Caco-2 (cell line): ENCODE data around the gene SH2D3A. TPM values are rescaled to one million over a fixed set of nuclear protein-coding genes. Genes with fewer than 3 reads are reported as not detected.

Experiments used
- BruUV-seq: library from RNA; stranded (reverse); fragments of 400-500 nt; replicated peaks from 2 replicates; lab custom pipeline; 2021; lab: Mats Ljungman, UMichigan
- CTCF ChIA-PET: fragments of 300-600 bp; sonication (Branson Sonifier 250); formaldehyde crosslinking; loops from one replicate; lab custom pipeline; 2022; ENCODE audit warnings: antibody characterized with exemption; lab: Charles Lee
- POLR2A ChIA-PET: fragments of 300-600 bp; sonication (Branson Sonifier 250); formaldehyde crosslinking; loops from one replicate; lab custom pipeline; 2022; ENCODE audit warnings: antibody characterized with exemption; lab: Charles Lee
- DNase-seq, 2 experiments: peaks; one replicate each; pipeline versions ENCODE4 v3.0.0 to v3.0.0-alpha.2; 2020 to 2022
- H3K27me3 ChIP-seq: replicated peaks from 2 replicates; pipeline ENCODE4 v1.6.0; 2011; ENCODE audit warnings: low read length; ENCODE audit not compliant: control insufficient read depth, insufficient read depth
- H3K36me3 ChIP-seq: 2 replicates; pipeline ENCODE4 v1.5.1; 2011; ENCODE audit warnings: low read length; ENCODE audit not compliant: control insufficient read depth, insufficient read depth
- H3K4me1 ChIP-seq: fragments of 250-450 bp; sonication (Bioruptor Pico); 2 replicates; pipeline ENCODE4 v1.5.1; 2020; ENCODE audit warnings: mild to moderate bottlenecking
- H3K4me3 ChIP-seq: 2 replicates; pipeline ENCODE4 v1.5.1; 2011; ENCODE audit warnings: low read depth, mild to moderate bottlenecking, control low read depth, low read length
- H3K9me3 ChIP-seq: fragments of 250-450 bp; sonication (Bioruptor Pico); 2 replicates; pipeline ENCODE4 v1.5.1; 2020; ENCODE audit warnings: mild to moderate bottlenecking, moderate library complexity
- H3K27ac Mint-ChIP-seq: one replicate; pipeline ENCODE4 v1.8.0; 2022; ENCODE audit warnings: mixed read lengths; ENCODE audit not compliant: unreplicated experiment
- H3K27me3 Mint-ChIP-seq: one replicate; pipeline ENCODE4 v1.8.0; 2022; ENCODE audit warnings: mixed read lengths; ENCODE audit not compliant: insufficient read depth, unreplicated experiment
- H3K36me3 Mint-ChIP-seq: one replicate; pipeline ENCODE4 v1.8.0; 2022; ENCODE audit warnings: mild to moderate bottlenecking, mixed read lengths; ENCODE audit not compliant: insufficient read depth, unreplicated experiment
- H3K4me1 Mint-ChIP-seq: one replicate; pipeline ENCODE4 v1.8.0; 2022; ENCODE audit warnings: low read depth, mixed read lengths; ENCODE audit not compliant: unreplicated experiment
- H3K4me3 Mint-ChIP-seq: one replicate; pipeline ENCODE4 v1.8.0; 2022; ENCODE audit warnings: mild to moderate bottlenecking, moderate library complexity, mixed read lengths; ENCODE audit not compliant: unreplicated experiment
- H3K9me3 Mint-ChIP-seq: one replicate; pipeline ENCODE4 v1.8.0; 2022; ENCODE audit warnings: mixed read lengths; ENCODE audit not compliant: unreplicated experiment
- intact Hi-C: fragments of 100-400 bp; cut with micrococcal nuclease; formaldehyde crosslinking; loops from one replicate; pipeline ENCODE4 v1.10.0; 2022; ENCODE audit not compliant: unreplicated experiment
- total RNA-seq: library from RNA; stranded (reverse); gene quantifications from 2 replicates; pipeline ENCODE4 v1.2.3, GENCODE V29; 2022
- TF ChIP-seq, protein P1 (sequence below), 2 experiments: fragments of 200-600 bp in 1 of 2; IDR thresholded peaks; 1 replicate in 1 of 2; 2 replicates in 1 of 2; pipeline versions ENCODE4 v1.5.1 to v1.8.0; 2011 to 2022; ENCODE audit warnings: antibody characterized with exemption in 1 of 2, control low read depth in 1 of 2, inconsistent platforms in 1 of 2, low read depth in 1 of 2, low read length in 1 of 2, mild to moderate bottlenecking in 1 of 2, moderate library complexity in 1 of 2; ENCODE audit not compliant: insufficient read depth in 1 of 2, severe bottlenecking in 1 of 2, unreplicated experiment in 1 of 2

SH2D3A gene
- total RNA-seq, 1 experiment from 2014 or later: 20.5 TPM

DNA sequence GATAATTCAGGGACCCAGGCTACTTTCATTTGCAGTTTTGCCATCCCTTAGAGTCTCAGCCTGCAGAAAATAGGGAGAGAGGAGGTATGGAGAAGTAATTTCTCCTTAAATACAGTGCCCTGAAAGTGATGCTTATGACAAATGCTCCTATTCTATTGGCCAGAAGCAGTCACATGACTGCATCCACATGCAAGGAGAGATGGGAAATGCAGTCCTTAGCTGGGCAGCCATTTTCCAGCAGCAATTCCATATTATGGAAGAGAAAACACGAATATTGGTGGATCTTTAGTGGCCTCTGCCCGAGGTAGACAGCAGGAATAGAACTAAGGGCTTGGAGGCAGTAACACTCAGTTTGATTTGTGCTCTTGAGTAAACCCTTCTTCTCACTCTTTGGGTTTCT lies 44.7 kb upstream of the SH2D3A start:
- Mint-ChIP-seq H3K4me1 (no peaks in the 10 kb centered on the region), H3K27me3 (peaks cover 7% of the 10 kb centered on the region), H3K36me3 (no peaks in the 10 kb centered on the region), H3K27ac (no peak overlapping the region), H3K4me3 (peak overlapping the region; percentile 35), H3K9me3 (peaks cover 9% of the 10 kb centered on the region)
- H3K27me3 ChIP-seq: no peaks in the 10 kb centered on the region
- H3K4me1 ChIP-seq: no peaks in the 10 kb centered on the region
- no peaks in the 10 kb centered on the region for H3K36me3 ChIP-seq
- intact Hi-C loops: no loop called here
- TF ChIP-seq, protein P1, sequence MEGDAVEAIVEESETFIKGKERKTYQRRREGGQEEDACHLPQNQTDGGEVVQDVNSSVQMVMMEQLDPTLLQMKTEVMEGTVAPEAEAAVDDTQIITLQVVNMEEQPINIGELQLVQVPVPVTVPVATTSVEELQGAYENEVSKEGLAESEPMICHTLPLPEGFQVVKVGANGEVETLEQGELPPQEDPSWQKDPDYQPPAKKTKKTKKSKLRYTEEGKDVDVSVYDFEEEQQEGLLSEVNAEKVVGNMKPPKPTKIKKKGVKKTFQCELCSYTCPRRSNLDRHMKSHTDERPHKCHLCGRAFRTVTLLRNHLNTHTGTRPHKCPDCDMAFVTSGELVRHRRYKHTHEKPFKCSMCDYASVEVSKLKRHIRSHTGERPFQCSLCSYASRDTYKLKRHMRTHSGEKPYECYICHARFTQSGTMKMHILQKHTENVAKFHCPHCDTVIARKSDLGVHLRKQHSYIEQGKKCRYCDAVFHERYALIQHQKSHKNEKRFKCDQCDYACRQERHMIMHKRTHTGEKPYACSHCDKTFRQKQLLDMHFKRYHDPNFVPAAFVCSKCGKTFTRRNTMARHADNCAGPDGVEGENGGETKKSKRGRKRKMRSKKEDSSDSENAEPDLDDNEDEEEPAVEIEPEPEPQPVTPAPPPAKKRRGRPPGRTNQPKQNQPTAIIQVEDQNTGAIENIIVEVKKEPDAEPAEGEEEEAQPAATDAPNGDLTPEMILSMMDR (IDR thresholded peaks at IDR 0.05; ENCODE audit: insufficient read depth in 1 of 2, low read depth in 1 of 2, low read length in 1 of 2, severe bottlenecking in 1 of 2, unreplicated experiment in 1 of 2): no peak
- DNase-seq: peak in 1 of 2 experiments; percentile 36
- H3K9me3 ChIP-seq: no peaks in the 10 kb centered on the region
- ChIA-PET CTCF (interaction anchor here (0.7 kb wide), 1 partner anchor 158 kb away, joined by 3 read pairs; no protein-coding TSS in a partner anchor), POLR2A (no interaction called here)
- H3K4me3 ChIP-seq: no peak overlapping the region
- no TSS peak for BruUV-seq

DNA sequence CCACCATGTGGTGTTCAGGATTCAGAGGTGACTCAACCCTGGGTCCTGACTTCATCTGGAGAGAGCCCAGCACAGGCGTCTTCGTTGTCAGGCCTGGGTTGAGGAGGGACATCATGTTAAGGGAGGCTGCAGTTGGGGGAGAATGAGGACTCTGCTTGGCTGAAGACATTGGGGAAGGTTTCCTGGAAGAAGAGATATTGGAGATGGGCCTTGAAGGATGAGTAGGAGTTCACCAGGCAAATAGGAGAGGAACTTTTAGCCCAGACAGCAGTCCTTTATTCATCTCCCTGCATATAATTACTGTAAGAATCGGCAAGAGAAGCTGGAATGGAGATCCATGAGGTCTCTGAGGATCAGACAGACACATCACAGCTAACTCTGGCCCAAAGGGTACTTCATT lies 44.1 kb upstream of the SH2D3A start:
- Mint-ChIP-seq H3K9me3 (peaks cover 9% of the 10 kb centered on the region), H3K4me1 (no peaks in the 10 kb centered on the region), H3K4me3 (no peak overlapping the region), H3K36me3 (no peaks in the 10 kb centered on the region), H3K27me3 (peaks cover 7% of the 10 kb centered on the region), H3K27ac (no peak overlapping the region)
- no peak overlapping the region for H3K4me3 ChIP-seq
- no peaks in the 10 kb centered on the region for H3K36me3 ChIP-seq
- no peaks in the 10 kb centered on the region for H3K9me3 ChIP-seq
- H3K27me3 ChIP-seq: no peaks in the 10 kb centered on the region
- ChIA-PET POLR2A (no interaction called here), CTCF (interaction anchor here (0.7 kb wide), 1 partner anchor 158 kb away, joined by 3 read pairs; no protein-coding TSS in a partner anchor)
- TF ChIP-seq, protein P1 (IDR thresholded peaks at IDR 0.05; ENCODE audit: insufficient read depth in 1 of 2, low read depth in 1 of 2, low read length in 1 of 2, severe bottlenecking in 1 of 2, unreplicated experiment in 1 of 2): no peak
- H3K4me1 ChIP-seq: no peaks in the 10 kb centered on the region
- BruUV-seq: no TSS peak
- DNase-seq: no peak
- intact Hi-C loops: no loop called here

DNA sequence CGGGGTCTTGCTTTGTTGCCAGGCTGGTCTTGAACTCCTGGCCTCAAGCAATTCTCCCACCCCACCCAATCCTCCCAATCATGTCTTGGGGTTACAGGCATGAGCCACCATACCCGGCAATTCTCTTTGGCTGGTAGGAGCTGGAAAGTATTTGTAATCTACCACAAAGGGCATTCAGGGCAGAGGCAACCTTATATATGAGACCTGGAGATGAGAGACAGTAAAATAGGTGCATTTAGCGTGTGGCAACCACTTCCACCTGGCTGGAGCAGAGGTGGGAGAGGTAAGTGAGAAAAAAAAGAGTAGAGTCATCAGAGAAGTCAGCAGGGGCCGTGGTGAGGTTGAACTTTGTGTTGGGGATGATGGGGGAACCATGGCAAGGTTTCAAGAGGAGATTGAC lies 42.0 kb upstream of the SH2D3A start:
- H3K27ac Mint-ChIP-seq: no peak overlapping the region
- H3K36me3 ChIP-seq: no peaks in the 10 kb centered on the region
- ChIA-PET POLR2A (no interaction called here), CTCF (no interaction called here)
- no peaks in the 10 kb centered on the region for H3K36me3 Mint-ChIP-seq
- H3K27me3 Mint-ChIP-seq: peaks cover 4% of the 10 kb centered on the region
- H3K4me1 ChIP-seq: no peaks in the 10 kb centered on the region
- no peaks in the 10 kb centered on the region for H3K9me3 ChIP-seq
- no TSS peak for BruUV-seq
- TF ChIP-seq, protein P1 (IDR thresholded peaks at IDR 0.05; ENCODE audit: insufficient read depth in 1 of 2, low read depth in 1 of 2, low read length in 1 of 2, severe bottlenecking in 1 of 2, unreplicated experiment in 1 of 2): no peak
- no peak for DNase-seq
- H3K4me3 ChIP-seq: no peak overlapping the region
- intact Hi-C loops: no loop called here
- no peaks in the 10 kb centered on the region for H3K27me3 ChIP-seq
- H3K9me3 Mint-ChIP-seq: peaks cover 2% of the 10 kb centered on the region
- H3K4me3 Mint-ChIP-seq: no peak overlapping the region
- no peaks in the 10 kb centered on the region for H3K4me1 Mint-ChIP-seq
